Natural killer cell (primary cell): ENCODE results near the gene CHN1. TPM values are rescaled to one million over a fixed set of nuclear protein-coding genes. Genes with fewer than 3 reads are reported as not detected.

Source experiments
- ATAC-seq, 3 donors: fragments of 150-1000 bp in 2 of 3; fragments of 200-7000 bp in 1 of 3; cut with Tn5 transposase; 1 replicate in 1 of 3; 2 replicates in 2 of 3; pipeline ENCODE4 v1.10.0; 2021; ENCODE audit warnings: mild to moderate bottlenecking in 2 of 3, moderate library complexity in 2 of 3
- DNase-seq, 2 donors: peaks; one replicate each; pipeline versions ENCODE4 v3.0.0 to v3.0.0-alpha.2; 2013 to 2021; ENCODE audit warnings: mixed read lengths in 1 of 2
- H3K27ac ChIP-seq: one replicate; pipeline ENCODE4 v1.5.1; 2013; ENCODE audit warnings: mild to moderate bottlenecking, low read length
- H3K27me3 ChIP-seq: one replicate; pipeline ENCODE4 v1.6.1; 2013; ENCODE audit warnings: low read length; ENCODE audit not compliant: control insufficient read depth, insufficient read depth
- H3K36me3 ChIP-seq: one replicate; pipeline ENCODE4 v1.6.1; 2013; ENCODE audit warnings: low read length; ENCODE audit not compliant: control insufficient read depth, insufficient read depth
- H3K4me1 ChIP-seq: one replicate; pipeline ENCODE4 v1.6.1; 2013; ENCODE audit warnings: low read length; ENCODE audit not compliant: control insufficient read depth, insufficient read depth
- H3K4me3 ChIP-seq: one replicate; pipeline ENCODE4 v1.5.1; 2013; ENCODE audit warnings: low read length
- H3K9me3 ChIP-seq: one replicate; pipeline ENCODE4 v1.6.1; 2013; ENCODE audit warnings: low read length; ENCODE audit not compliant: control insufficient read depth, insufficient read depth
- H3K27ac Mint-ChIP-seq, 2 donors: one replicate each; pipeline ENCODE4 v1.8.0; 2022; ENCODE audit warnings: mild to moderate bottlenecking in 2 of 2, mixed read lengths in 2 of 2, moderate library complexity in 1 of 2
- H3K27me3 Mint-ChIP-seq, 2 donors: one replicate each; pipeline ENCODE4 v1.8.0; 2022; ENCODE audit warnings: low read depth in 2 of 2, mixed read lengths in 2 of 2
- H3K36me3 Mint-ChIP-seq: one replicate; pipeline ENCODE4 v1.8.0; 2022; ENCODE audit warnings: mixed read lengths
- H3K4me1 Mint-ChIP-seq, 2 donors: one replicate each; pipeline ENCODE4 v1.8.0; 2022; ENCODE audit warnings: mixed read lengths in 2 of 2
- H3K4me3 Mint-ChIP-seq: one replicate; pipeline ENCODE4 v1.8.0; 2022; ENCODE audit warnings: mild to moderate bottlenecking, moderate library complexity, mixed read lengths
- H3K9me3 Mint-ChIP-seq, 2 donors: one replicate each; pipeline ENCODE4 v1.8.0; 2022; ENCODE audit warnings: mixed read lengths in 2 of 2
- WGBS: methylation state at CpG from one replicate; pipeline ENCODE4 v1.1.7; 2013; ENCODE audit warnings: missing lambda C conversion rate; ENCODE audit not compliant: insufficient coverage; 5-methylcytosine and 5-hydroxymethylcytosine counted together
- intact Hi-C: fragments of 100-400 bp; cut with micrococcal nuclease; formaldehyde crosslinking; loops from one replicate; pipeline ENCODE4 v1.14.2; 2022
- total RNA-seq, 4 donors: library from RNA; stranded (reverse); fragments of 120-200 nt in 1 of 4; gene quantifications; one replicate each; pipeline versions ENCODE4 v1.2.3 to v1.2.4, GENCODE V29; 2013 to 2022
- TF ChIP-seq, protein P1 (sequence below): fragments of 200-600 bp; IDR thresholded peaks from one replicate; pipeline ENCODE4 v1.8.0; 2022; ENCODE audit warnings: antibody characterized with exemption

The CHN1 gene
- total RNA-seq, 3 donors from 2014 or later (not counting 1 experiment from before 2014, with no cell fraction given): 0.80 to 1.7 (median 0.88) TPM

DNA sequence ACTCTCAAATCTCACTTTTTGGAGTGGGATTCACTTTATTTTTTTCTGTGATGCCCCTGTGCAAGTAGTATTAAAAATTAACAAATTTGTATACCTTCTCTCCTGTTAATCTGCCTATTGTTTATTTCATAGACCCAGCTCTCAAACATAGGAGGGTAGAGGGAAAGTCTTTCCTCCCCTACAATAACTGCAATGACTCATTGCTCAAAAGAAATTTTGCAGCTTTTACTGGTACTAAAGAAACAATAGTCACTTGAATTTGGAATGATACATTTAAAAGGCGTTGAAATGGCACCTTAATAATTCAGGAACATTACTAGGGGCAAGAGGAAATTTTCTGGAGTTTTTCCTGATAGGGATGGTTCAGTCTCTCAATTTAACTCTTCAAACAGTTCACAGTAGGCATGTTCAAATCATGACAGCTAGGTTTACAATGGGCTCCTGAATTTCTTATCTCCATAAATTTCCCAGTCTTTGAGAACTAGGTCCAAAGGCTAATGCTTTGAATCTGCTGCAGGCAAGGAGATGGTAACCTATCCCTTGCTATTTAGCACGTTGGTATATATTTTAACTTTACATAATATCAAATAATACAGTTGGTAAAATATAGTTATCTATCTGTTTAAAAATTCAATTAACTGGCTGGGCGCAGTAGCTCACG, 88.8 kb downstream of the CHN1 start:
- H3K4me3 Mint-ChIP-seq: no peak overlapping the region
- H3K27me3 Mint-ChIP-seq: peaks cover 9 to 15% of the 10 kb centered on the region in 2 donors
- Histone ChIP-seq H3K4me1 (no peaks in the 10 kb centered on the region), H3K9me3 (no peaks in the 10 kb centered on the region), H3K4me3 (no peak overlapping the region), H3K27ac (no peak overlapping the region), H3K27me3 (no peaks in the 10 kb centered on the region), H3K36me3 (no peaks in the 10 kb centered on the region)
- H3K27ac Mint-ChIP-seq: no peak overlapping the region
- no peaks in the 10 kb centered on the region for H3K36me3 Mint-ChIP-seq
- DNase-seq (no peak), ATAC-seq (no peak)
- intact Hi-C loops: no loop called here
- H3K4me1 Mint-ChIP-seq: no peaks in the 10 kb centered on the region
- no peaks in the 10 kb centered on the region for H3K9me3 Mint-ChIP-seq
- TF ChIP-seq, protein P1, sequence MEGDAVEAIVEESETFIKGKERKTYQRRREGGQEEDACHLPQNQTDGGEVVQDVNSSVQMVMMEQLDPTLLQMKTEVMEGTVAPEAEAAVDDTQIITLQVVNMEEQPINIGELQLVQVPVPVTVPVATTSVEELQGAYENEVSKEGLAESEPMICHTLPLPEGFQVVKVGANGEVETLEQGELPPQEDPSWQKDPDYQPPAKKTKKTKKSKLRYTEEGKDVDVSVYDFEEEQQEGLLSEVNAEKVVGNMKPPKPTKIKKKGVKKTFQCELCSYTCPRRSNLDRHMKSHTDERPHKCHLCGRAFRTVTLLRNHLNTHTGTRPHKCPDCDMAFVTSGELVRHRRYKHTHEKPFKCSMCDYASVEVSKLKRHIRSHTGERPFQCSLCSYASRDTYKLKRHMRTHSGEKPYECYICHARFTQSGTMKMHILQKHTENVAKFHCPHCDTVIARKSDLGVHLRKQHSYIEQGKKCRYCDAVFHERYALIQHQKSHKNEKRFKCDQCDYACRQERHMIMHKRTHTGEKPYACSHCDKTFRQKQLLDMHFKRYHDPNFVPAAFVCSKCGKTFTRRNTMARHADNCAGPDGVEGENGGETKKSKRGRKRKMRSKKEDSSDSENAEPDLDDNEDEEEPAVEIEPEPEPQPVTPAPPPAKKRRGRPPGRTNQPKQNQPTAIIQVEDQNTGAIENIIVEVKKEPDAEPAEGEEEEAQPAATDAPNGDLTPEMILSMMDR: no peak
- WGBS: 93% methylated on average over 3 of the region's 4 CpGs

DNA sequence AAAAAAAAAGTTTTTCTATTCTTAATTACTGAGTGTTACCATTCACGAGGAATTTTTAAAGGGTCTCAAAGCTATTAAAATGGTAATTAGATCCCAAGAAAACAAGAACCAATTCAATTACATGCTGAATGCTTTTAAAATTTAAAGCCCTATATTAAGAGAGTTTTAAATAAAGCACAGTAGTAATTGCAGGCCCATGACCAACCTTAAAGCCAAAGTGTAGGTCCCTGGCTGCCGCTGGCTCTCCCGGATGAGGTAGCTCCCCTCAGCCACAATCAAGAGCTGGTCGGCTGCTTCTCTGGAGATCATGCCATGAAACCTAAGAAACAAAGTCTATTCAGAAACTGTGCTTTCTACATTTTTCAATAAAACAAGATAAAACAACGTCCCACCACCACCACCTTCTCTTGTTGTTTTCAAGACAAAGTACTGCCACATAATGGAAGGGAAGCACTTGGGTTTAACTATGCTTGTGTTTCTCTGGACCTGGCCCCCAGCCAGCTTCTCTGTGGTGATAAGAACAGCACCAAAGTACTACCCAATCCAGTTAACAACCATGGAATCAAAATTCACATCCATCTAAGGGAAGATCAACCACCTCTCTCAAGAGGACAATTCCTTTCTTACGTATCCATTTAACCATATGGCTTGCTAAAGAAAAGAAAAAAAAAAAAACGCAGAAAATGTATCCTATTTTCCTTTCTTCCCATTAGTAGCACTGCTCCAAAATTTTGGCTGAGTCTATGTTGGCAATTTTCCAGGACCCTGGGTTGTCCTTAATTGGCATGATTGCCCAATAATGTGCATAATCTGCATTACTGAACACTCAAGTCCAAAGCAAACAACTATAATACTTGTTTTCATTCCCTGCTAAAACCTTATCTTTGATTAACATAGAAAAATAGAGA, 90.1 kb downstream of the CHN1 start:
- H3K36me3 Mint-ChIP-seq: no peaks in the 10 kb centered on the region
- TF ChIP-seq, protein P1: no peak
- no peaks in the 10 kb centered on the region for H3K27me3 ChIP-seq
- no peaks in the 10 kb centered on the region for H3K9me3 Mint-ChIP-seq
- H3K4me1 ChIP-seq: no peaks in the 10 kb centered on the region
- H3K4me3 ChIP-seq: no peak overlapping the region
- H3K27me3 Mint-ChIP-seq: peaks cover 9 to 15% of the 10 kb centered on the region in 2 donors
- no peaks in the 10 kb centered on the region for H3K36me3 ChIP-seq
- H3K27ac ChIP-seq: no peak overlapping the region
- ATAC-seq (no peak), DNase-seq (no peak)
- intact Hi-C loops: no loop called here
- H3K4me1 Mint-ChIP-seq: no peaks in the 10 kb centered on the region
- H3K27ac Mint-ChIP-seq: no peak overlapping the region
- WGBS: 83% methylated on average over 6 of the region's 7 CpGs
- H3K4me3 Mint-ChIP-seq: no peak overlapping the region
- H3K9me3 ChIP-seq: no peaks in the 10 kb centered on the region

- Mint-ChIP-seq H3K9me3 (no peaks in the 10 kb centered on the region), H3K4me1 (no peaks in the 10 kb centered on the region), H3K36me3 (no peaks in the 10 kb centered on the region), H3K4me3 (no peak overlapping the region), H3K27ac (no peak overlapping the region), H3K27me3 (peaks cover 4 to 5% of the 10 kb centered on the region in 2 donors)
- Histone ChIP-seq H3K27me3 (no peaks in the 10 kb centered on the region), H3K9me3 (no peaks in the 10 kb centered on the region), H3K4me3 (no peak overlapping the region), H3K27ac (no peak overlapping the region), H3K4me1 (no peaks in the 10 kb centered on the region), H3K36me3 (no peaks in the 10 kb centered on the region)
- TF ChIP-seq, protein P1: no peak
- 93% methylated on average over 3 of the region's 3 CpGs for WGBS
- ATAC-seq: no peak
- intact Hi-C loops: no loop called here
- no peak for DNase-seq
These were observed 96.9 kb downstream of the CHN1 start for GRCh38 chr2:174908284-174908683.
